Left renal pelvis (tissue), 4 donors: ENCODE results near the gene COA6. TPM values are rescaled to one million over a fixed set of nuclear protein-coding genes. Genes with fewer than 3 reads are reported as not detected.
"Not testable (repeated sequence)": the region's sequence is repeated elsewhere in the genome, so short reads cannot be mapped to it uniquely, and the experiment has no call there.

Experiments used
- DNase-seq, 4 donors: peaks; one replicate each; pipeline ENCODE4 v3.0.0-alpha.2; 2013; ENCODE audit warnings: low read depth in 4 of 4, low spot score in 3 of 4
- polyA plus RNA-seq, 4 donors: library from polyadenylated mRNA; unstranded; fragments of 120-200 nt; gene quantifications; one replicate each; pipeline ENCODE4 v1.2.1, GENCODE V29; 2013; ENCODE audit not compliant: insufficient read length in 4 of 4

The COA6 gene
- 10 to 100 TPM; 26.9 to 37.4 (median 33.3) TPM for polyA plus RNA-seq

GRCh38 chr1:234373064-234373958 lies at the start of gene COA6:
TSS of gene COA6 (plus strand) at chr1:234373456. CDS start at chr1:234373467, 11 bp downstream.
- DNase-seq: peak; percentile 92 to 96 (median 94)

DNA sequence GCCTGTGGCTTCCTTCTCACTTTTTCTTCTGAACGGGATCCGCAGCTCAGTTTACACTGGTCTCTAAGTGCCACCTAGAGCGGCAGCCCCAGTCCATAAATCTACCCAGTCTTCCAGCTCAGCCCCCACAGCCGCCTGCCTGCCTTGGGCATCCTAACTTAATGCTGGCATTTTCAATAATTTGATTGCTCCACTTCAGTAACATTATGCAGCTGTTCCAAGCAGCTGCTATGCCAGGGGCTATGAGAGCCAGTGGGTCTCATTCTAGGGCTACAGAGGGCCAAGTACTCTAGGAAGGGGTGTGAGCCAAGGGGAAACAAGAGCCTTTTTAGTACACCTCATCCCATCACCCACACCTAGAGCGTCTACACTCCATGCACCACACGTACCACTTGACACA lies 48.4 kb upstream of the COA6 start:
- no peak for DNase-seq

DNA sequence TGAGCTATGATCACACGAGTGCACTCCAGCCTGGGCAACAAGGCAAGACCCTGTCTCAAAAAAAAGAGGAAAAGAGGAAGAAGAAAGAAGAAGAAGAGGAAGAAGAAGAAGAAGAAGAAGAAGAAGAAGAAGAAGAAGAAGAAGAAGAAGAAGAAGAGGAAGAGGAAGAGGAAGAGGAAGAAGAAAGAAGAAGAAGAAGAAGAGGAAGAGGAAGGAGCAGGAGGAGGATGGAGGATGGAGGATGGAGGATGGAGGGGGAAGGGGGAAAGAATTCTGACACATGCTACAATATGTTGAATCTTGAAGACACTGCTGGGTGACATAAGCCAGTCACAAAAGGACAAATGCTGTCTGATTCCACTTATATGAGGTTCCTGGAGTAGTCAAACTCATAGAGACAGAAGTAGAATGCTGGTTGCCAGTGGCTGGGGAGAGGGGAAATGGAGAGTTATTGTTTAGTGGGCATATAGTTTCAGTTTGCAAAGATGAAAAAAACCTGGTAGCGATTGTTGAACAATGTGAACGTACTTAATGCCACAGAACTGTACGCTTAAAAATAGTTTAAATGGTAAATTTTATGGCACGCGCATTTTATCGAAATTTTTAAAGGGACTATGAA lies 47.3 kb upstream of the COA6 start:
- no peak for DNase-seq

DNA sequence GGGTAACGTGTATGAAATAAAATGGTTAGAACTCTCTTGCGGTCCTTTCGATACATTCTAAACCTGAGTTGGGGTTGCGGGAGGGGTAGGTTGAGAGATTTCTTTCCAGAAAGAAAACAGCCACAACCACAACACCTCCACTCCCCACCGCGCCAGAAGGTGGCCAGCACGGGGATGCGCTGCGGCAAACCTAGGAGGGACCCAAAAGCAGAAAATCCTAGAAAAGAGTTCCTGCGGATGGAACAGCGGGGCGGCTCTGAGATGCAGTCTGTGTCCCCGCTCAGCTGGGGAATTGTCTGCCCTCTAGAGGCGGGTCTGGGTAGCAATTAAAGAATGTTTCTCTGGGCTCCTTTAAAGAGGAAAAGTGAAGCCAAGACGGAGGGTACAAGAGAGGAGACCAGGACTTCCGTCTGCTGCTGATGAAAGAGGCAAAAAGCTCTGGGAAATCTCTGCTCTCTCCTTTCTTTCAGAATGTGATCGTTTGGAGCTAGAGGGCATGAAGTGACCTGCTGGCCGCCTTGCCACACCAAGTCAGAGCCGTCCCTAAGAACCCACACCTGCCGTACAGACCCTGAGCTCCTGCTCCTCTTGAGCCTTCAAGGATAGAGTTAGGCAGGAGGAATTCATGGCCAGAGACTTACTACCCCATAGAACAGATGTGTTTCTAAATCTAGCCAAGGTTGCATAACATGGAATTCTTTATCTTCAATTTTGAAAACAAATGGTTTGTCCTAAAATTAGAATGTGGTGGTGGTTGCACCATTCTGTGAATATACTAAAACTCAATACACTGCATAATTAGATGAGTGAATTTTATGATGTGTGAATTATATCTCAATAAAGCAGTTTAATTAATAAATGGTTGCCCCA lies 46.5 kb upstream of the COA6 start:
- peak in 2 of 4 donors; percentile 16 to 26 for DNase-seq

- no peak for DNase-seq
These were observed 45.6 kb upstream of the COA6 start for GRCh38 chr1:234327577-234328164.

DNA sequence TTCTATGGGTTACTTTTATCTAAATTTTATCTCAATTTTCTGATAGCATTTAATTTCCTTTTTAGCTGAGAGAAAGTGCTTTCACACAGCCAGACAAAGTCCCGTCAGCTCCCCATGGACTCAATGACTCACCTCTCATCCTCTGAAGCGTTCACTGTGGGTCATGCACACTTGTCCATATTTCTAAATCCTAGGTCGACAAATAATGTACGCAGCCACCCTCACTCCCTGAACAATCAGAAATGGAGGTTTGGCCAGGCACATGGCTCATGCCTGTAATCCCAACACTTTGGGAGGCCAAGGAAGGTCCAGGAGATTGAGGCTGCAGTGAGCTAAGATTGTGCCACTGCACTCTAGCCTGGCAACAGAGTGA lies 42.4 kb upstream of the COA6 start:
- no peak for DNase-seq

DNA sequence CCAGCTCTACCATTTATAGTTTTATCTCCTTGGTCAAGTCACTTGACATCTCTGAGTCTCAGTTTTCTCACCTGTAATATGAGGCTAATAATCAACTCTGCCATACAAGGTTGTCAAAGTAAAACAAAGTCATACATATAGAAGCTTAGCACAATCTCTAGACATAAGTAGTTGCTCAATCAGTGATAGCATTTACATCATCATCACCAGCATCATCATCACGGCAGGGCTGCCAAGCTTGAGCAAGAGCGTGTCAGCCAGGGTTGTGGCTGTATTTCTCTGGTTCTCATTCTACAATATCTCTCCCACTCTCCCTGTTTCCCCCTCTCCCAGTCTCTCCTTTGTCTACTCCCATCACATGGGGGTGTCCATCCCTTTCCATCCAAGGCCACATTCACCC lies 41.7 kb upstream of the COA6 start:
- no peak for DNase-seq

GRCh38 chr1:234336359-234336758 lies 36.9 kb upstream of the COA6 start:
- no peak for DNase-seq

- DNase-seq: no peak
These were observed 36.0 kb upstream of the COA6 start for GRCh38 chr1:234337233-234337632.

GRCh38 chr1:234340528-234340927 lies 32.7 kb upstream of the COA6 start:
- DNase-seq: no peak

GRCh38 chr1:234342774-234343173 lies 30.5 kb upstream of the COA6 start:
- DNase-seq: no peak

GRCh38 chr1:234345237-234345636 lies 28.0 kb upstream of the COA6 start:
- DNase-seq: no peak

DNA sequence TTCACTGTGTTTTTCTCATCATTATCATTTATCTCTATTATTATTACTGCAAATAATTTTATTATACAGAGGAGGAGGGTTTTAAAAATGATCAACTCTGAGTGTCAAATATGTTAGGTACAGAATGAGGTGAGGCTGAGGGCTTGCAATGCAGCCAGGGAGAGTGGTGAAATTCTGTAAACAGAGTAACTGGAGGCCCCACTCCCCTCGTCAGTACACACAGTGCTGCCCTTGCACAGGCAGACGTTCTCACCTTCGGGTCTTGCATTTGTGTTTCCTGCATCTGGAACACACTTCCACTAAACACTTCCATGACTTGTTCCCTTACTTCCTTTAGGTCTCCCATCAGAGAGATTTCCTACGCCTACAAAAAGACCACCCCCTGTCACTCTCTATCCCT lies 24.3 kb upstream of the COA6 start:
- no peak for DNase-seq

- DNase-seq: no peak
These were observed 17.3 kb upstream of the COA6 start for GRCh38 chr1:234355782-234356510.

DNA sequence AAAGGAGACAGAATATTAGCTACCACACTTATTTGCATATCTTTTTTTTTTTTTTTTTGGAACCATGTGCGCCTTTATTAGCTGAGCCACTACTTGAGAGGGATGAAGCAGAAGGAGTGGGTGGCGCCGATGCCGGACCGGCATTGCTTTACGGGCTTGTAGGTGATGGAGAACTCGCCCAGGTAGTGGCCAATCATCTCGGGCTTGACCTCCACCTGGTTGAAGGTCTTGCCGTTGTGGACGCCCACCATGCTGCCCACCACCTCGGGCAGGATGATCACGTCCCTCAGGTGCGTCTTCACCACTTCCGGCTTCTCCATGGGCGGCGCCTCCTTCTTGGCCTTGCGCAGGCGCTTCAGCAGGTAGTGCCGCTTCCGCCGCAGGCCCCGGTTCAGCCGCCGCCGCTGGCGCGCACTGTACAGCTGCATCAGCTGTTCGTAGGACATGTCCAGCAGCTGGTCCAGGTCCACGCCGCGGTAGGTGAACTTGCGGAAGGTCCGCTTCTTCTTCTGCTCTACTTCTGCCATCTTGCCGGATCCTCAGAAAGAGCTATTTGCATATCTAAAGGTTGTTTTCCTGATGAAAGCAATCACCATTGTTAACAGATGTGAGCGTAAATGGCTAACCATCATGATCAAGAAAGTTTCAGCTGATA lies 16.5 kb upstream of the COA6 start:
- not testable (repeated sequence) for DNase-seq

DNA sequence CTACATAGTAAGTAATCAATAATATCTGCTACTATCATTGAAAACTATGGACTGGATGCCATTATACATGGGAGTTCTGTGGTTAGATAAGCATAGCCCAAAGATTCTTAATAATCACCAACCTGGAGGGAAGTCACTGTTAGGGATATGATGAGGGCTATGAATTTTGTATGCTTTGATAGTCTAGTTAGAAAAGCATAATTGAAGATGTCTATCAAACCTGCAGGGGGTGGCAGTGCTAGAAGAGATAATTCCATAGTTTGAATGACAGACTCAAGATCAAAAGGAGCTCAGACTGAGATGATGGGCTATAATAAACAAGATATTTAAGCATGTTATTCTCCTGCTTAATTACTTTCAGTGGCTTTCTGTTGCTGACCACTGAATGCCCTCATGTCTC lies 15.4 kb upstream of the COA6 start:
- no peak for DNase-seq

- no peak for DNase-seq
These were observed 12.1 kb upstream of the COA6 start for GRCh38 chr1:234361102-234361603.

GRCh38 chr1:234362558-234362957 lies 10.7 kb upstream of the COA6 start:
- DNase-seq: no peak

GRCh38 chr1:234368320-234369032 lies 4.8 kb upstream of the COA6 start:
- DNase-seq: no peak
